Measurements from ENCODE around the gene SHOX.

DNA sequence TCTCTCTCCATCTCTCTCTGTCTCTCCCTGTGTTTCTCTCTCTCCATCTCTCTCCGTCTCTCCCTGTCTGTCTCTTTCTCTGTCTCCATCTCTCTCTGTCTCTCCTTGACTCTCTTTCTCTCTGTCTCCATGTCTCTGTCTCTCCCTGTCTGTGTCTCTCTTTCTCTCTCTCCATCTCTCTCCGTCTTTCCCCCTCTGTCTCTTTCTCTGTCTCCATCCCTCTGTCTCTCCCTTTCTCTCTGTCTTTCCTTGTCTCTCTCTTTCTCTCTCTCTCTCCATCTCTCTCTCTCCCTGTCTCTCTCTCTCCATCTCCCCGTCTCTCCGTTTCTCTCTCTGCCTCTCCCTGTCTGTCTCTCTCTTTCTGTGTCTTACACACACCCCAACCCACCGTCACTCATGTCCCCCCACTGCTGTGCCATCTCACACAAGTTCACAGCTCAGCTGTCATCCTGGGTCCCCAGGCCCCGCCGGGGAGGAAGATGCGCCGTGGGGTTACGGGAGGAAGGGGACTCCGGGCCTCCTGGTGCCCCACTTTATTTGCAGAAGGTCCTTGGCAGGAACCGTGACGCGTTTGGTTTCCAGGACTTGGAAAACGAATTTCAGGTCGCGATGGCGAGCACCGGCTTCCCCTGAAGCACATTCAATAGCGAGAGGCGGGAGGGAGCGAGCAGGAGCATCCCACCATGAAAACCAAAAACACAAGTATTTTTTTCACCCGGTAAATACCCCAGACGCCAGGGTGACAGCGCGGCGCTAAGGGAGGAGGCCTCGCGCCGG lies 1.2 kb upstream of the SHOX start:
- TF ChIP-seq EZH2 (IDR thresholded peaks at IDR 0.05; ENCODE audit: insufficient read depth, poor library complexity, severe bottlenecking) (no peak), EZH2phosphoT487 (IDR thresholded peaks at IDR 0.05; ENCODE audit: insufficient read depth, low read depth) (no peak)
